Adrenal gland (tissue), 5 donors: Measurements from ENCODE around the gene ABCD1.

Experiments used
- POLR2A ChIP-seq, 2 donors: fragments of 450-650 bp; IDR thresholded peaks; one replicate each; pipeline ENCODE4 v1.6.1; 2017; ENCODE audit warnings: antibody characterized with exemption in 2 of 2, mild to moderate bottlenecking in 2 of 2, moderate library complexity in 1 of 2
- TF ChIP-seq, protein P1 (sequence below), 6 experiments: fragments of 450-650 bp in 4 of 6; fragments of 200-600 bp in 2 of 6; sonication (generic) in 1 of 6; IDR thresholded peaks; 1 replicate in 5 of 6; 2 replicates in 1 of 6; pipeline versions ENCODE4 v1.5.1 to v1.8.0; 2016 to 2021; ENCODE audit warnings: antibody characterized with exemption in 6 of 6, mild to moderate bottlenecking in 2 of 6, moderate library complexity in 1 of 6
- donor health status: DM: no; HTN: no; CAD: no.

DNA sequence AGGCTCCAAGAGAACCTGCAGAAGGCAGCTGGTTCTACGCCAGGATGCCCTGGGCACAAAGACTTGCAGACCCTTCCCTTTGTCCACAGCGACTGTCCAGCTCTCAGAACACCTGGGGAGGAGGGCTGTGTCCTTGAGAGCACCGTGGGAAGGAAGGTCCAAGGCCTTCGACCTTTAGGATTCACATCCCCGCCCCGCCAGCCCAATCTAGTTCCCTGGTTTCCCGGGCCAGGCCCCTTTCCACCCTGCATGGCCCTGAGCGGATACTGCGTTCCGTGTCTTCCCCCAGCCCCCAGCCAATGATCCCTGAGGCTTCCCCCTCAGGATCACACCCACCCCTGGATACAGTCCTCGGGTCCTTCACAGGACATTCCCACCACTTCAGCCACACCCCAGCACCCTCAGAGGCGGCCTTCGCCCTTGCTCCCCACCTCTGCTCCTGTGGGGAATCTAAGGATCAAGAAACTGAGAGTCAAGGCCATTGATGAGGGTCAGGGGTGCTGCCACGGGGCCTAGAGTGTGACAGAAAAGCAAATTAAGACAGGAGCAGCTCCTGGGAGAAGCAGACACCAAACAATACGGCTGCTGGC is 9.1 kb downstream of the ABCD1 start:
- TF ChIP-seq, protein P1, sequence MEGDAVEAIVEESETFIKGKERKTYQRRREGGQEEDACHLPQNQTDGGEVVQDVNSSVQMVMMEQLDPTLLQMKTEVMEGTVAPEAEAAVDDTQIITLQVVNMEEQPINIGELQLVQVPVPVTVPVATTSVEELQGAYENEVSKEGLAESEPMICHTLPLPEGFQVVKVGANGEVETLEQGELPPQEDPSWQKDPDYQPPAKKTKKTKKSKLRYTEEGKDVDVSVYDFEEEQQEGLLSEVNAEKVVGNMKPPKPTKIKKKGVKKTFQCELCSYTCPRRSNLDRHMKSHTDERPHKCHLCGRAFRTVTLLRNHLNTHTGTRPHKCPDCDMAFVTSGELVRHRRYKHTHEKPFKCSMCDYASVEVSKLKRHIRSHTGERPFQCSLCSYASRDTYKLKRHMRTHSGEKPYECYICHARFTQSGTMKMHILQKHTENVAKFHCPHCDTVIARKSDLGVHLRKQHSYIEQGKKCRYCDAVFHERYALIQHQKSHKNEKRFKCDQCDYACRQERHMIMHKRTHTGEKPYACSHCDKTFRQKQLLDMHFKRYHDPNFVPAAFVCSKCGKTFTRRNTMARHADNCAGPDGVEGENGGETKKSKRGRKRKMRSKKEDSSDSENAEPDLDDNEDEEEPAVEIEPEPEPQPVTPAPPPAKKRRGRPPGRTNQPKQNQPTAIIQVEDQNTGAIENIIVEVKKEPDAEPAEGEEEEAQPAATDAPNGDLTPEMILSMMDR (IDR thresholded peaks at IDR 0.05) = no peak
- no peak for TF ChIP-seq POLR2A (IDR thresholded peaks at IDR 0.05)
